Effector memory CD8-positive, alpha-beta T cell (primary cell): Measurements from ENCODE around the gene SELENOF.

Experiments used
- ATAC-seq: fragments of 150-1000 bp; cut with Tn5 transposase; replicated peaks from 2 replicates; pipeline ENCODE4 v1.10.0; 2021; ENCODE audit warnings: mild to moderate bottlenecking, moderate library complexity
- DNase-seq, 3 experiments: peaks; one replicate each; pipeline ENCODE4 v3.0.0; 2021
- H3K27ac Mint-ChIP-seq, 2 donors: one replicate each; pipeline ENCODE4 v1.8.0; 2022; ENCODE audit warnings: mild to moderate bottlenecking in 2 of 2, mixed read lengths in 2 of 2, moderate library complexity in 2 of 2
- H3K27me3 Mint-ChIP-seq, 2 donors: one replicate each; pipeline ENCODE4 v1.8.0; 2022; ENCODE audit warnings: mixed read lengths in 2 of 2
- H3K36me3 Mint-ChIP-seq: one replicate; pipeline ENCODE4 v1.8.0; 2022; ENCODE audit warnings: mild to moderate bottlenecking, moderate library complexity, mixed read lengths; ENCODE audit not compliant: insufficient read depth
- H3K4me1 Mint-ChIP-seq, 2 donors: one replicate each; pipeline ENCODE4 v1.8.0; 2022; ENCODE audit warnings: low read depth in 2 of 2, mixed read lengths in 2 of 2
- H3K4me3 Mint-ChIP-seq, 2 donors: one replicate each; pipeline ENCODE4 v1.8.0; 2022; ENCODE audit warnings: mild to moderate bottlenecking in 2 of 2, mixed read lengths in 2 of 2, moderate library complexity in 2 of 2
- H3K9me3 Mint-ChIP-seq, 2 donors: one replicate each; pipeline ENCODE4 v1.8.0; 2022; ENCODE audit warnings: mixed read lengths in 2 of 2
- total RNA-seq, 9 experiments: gene quantifications; one replicate each; lab custom pipeline; 2026; lab: John Stamatoyannopoulos, UW

The SELENOF gene
- 57.1 to 183 (median 121) reads per million in 9 experiments for total RNA-seq

DNA sequence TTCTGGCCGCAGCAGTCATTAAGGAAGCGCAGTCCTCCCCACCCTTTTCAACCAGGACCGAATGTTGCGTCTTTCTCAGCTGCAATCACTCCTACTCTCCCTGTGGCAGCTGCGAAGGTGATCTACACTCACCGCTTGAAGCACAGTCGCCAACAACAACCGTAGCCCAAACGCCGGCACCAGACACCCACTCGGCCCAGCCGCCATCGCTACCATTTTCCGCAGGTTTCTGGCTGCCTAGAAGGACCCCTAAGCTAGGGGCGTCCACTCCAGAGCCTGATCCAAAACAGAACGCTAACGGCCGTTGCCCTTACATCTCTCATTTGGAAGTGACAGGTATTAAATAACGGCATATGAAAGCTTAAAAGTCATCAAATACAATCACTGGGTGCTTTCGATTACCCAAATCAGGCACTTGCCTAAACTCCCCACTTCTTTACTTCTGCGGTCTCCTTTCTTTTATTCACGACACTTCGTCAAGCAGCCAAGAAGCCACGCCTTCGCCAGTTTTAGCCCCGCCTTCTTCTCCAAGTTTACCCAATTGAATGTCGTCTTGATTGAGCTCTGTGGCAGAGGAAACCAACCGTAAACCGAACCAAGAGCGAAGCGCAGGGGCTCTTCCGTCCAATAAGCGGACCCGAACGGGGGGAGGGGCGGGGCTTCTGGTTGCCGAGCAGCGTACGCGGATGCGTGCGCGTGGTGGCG lies at the start of gene SELENOF:
TSS of gene SELENOF (minus strand) at position 231 of the 705 bp plus-strand sequence. CDS start at position 216, 15 bp downstream.
- H3K27ac Mint-ChIP-seq: no peak within 1 kb of the TSS
- peak; percentile 99 to 100 (median 100) for DNase-seq
- ATAC-seq: peak; percentile 83
- H3K4me1 Mint-ChIP-seq: peaks cover 36 to 44% of the 10 kb centered on the region in 2 donors
- peaks cover 14% of the 10 kb centered on the region for H3K36me3 Mint-ChIP-seq
- H3K27me3 Mint-ChIP-seq: no peaks in the 10 kb centered on the region
- no peaks in the 10 kb centered on the region for H3K9me3 Mint-ChIP-seq
- no peak within 1 kb of the TSS for H3K4me3 Mint-ChIP-seq

- no peak overlapping the region for H3K27ac Mint-ChIP-seq
- DNase-seq (no peak), ATAC-seq (no peak)
- H3K36me3 Mint-ChIP-seq: no peaks in the 10 kb centered on the region
- no peaks in the 10 kb centered on the region for H3K9me3 Mint-ChIP-seq
- no peaks in the 10 kb centered on the region for H3K27me3 Mint-ChIP-seq
- H3K4me1 Mint-ChIP-seq: no peaks in the 10 kb centered on the region
- no peak overlapping the region for H3K4me3 Mint-ChIP-seq
Observed at GRCh38 chr1:86960548-86960947, 46.6 kb upstream of the SELENOF start.

DNA sequence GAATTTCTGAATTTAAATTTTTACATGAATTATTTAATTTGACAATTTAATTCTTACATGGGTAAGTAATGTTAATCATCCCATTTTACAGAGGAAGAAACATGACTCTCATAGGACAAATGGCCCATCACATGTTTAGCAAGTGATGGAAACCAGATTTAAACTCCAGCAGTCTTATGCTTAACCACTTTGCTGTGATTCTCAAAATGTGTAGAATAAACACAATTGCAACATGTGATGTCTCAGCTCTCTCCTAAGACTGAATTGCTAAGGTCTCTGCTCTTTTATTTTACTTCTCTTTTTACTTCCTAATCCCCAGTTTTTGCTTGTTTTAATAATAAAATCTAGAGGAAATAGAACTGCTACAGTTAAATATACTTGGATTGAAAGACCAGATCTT lies 43.3 kb upstream of the SELENOF start:
- Mint-ChIP-seq H3K4me3 (no peak overlapping the region), H3K36me3 (no peaks in the 10 kb centered on the region), H3K4me1 (peaks cover 0 to 2% of the 10 kb centered on the region in 2 donors), H3K27ac (no peak overlapping the region), H3K9me3 (no peaks in the 10 kb centered on the region), H3K27me3 (no peaks in the 10 kb centered on the region)
- no peak for DNase-seq
- no peak for ATAC-seq

DNA sequence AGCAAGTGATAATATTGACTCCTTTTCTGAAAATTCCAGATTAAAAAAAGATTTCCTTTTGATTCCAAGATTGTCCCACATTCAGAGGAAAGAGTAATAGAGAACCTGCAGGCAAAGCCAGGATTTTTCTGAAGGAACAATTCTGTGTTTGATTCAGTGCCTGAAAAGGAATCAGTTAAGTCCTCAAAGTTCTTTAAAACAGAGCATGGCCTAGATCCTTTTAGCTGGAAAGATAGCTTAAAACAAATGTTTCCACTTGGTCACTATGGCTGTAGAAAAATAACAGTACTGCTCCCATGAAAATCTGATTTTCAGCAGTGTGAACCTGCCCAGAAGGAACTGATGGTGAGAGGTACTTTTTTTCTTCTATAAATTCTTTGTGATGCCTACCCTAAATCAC lies 42.3 kb upstream of the SELENOF start:
- H3K27me3 Mint-ChIP-seq: no peaks in the 10 kb centered on the region

DNA sequence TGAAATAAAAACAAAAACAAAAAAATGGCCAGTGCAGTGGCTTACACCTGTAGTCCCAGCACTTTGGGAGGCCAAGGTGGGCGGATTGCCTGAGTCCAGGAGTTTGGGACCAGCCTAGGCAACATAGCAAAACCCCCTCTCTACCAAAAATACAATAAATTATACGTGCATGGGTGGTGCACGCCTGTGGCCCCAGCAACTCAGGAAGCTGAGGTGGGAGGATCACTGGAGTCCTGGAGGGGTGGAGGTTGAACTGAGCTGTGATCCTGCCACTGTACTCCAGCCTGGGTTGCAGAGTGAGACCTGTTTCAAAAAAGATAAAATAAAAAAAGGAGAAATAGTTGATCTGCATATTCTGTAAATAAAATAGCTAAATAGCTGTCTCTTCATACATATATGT lies 41.8 kb upstream of the SELENOF start:
- H3K36me3 Mint-ChIP-seq: no peaks in the 10 kb centered on the region
- H3K4me1 Mint-ChIP-seq: peaks cover 0 to 2% of the 10 kb centered on the region in 2 donors
- no peak overlapping the region for H3K27ac Mint-ChIP-seq
- H3K27me3 Mint-ChIP-seq: no peaks in the 10 kb centered on the region
- no peak overlapping the region for H3K4me3 Mint-ChIP-seq
- DNase-seq (no peak), ATAC-seq (no peak)
- H3K9me3 Mint-ChIP-seq: no peaks in the 10 kb centered on the region

More for the DNA sequence above, 42.3 kb upstream of the SELENOF start:
- Mint-ChIP-seq H3K4me3 (no peak overlapping the region), H3K9me3 (no peaks in the 10 kb centered on the region), H3K36me3 (no peaks in the 10 kb centered on the region), H3K27ac (no peak overlapping the region), H3K4me1 (peaks cover 0 to 2% of the 10 kb centered on the region in 2 donors)
- DNase-seq (no peak), ATAC-seq (no peak)

DNA sequence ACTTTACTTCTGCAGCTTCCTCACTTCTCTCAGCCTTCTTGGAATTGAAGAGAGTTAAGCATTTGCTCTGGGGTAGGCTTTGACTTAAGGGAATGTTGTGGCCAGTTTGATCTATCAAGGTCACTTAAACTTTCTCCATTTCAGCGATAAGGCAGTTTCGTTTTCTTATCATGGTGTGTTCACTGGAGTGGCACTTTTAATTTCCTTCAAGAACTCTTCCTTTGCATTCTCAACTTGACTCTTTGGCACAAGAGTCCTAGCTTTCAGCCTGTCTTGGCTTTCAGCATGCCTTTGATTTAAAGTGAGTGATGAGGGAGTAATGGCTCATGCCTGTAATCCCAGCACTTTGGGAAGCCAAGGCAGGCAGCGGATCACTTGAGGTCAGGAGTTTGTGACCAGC lies 39.2 kb upstream of the SELENOF start:
- Mint-ChIP-seq H3K27ac (no peak overlapping the region), H3K27me3 (no peaks in the 10 kb centered on the region), H3K4me3 (no peak overlapping the region), H3K36me3 (no peaks in the 10 kb centered on the region), H3K9me3 (no peaks in the 10 kb centered on the region), H3K4me1 (peaks cover 0 to 4% of the 10 kb centered on the region in 2 donors)
- ATAC-seq (no peak), DNase-seq (no peak)

- Mint-ChIP-seq H3K9me3 (no peaks in the 10 kb centered on the region), H3K27me3 (no peaks in the 10 kb centered on the region), H3K36me3 (no peaks in the 10 kb centered on the region), H3K4me1 (peaks cover 2 to 4% of the 10 kb centered on the region in 2 donors), H3K27ac (no peak overlapping the region), H3K4me3 (no peak overlapping the region)
- DNase-seq: no peak
- ATAC-seq: no peak
Observed at GRCh38 chr1:86951430-86951829, 37.5 kb upstream of the SELENOF start.

DNA sequence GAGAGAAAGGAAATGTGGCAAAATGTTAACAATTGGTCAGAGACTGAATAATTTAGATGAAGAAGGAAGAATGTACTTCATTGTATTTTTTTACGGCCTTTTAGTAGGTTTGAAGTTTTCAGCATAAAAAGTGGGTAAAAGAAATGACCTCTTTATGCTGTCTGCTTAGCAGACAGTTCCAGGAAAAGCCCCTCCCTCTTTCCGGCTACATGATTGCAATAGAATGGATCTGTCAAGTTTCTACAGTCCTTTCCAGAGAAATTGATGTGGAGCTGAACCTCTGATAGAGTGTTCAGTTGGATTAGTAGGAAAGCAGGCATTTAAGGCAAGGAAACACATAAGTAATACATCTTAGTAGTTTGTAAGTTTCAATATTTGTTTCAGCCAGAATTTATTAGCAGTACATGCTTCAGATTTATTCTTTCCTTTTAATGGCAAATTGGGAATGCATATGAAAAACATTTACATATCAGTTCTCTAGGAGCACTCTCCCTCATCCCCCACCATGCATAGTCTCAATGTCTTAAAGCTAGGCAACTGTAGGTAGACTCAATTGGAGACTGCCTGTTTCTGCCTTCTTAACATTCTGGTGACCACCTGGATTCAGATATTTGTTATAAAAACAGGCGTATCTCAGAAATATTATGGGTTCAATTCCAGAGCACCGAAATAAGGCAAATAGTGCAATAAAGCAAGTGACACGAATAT lies 36.9 kb upstream of the SELENOF start:
- DNase-seq: no peak
- Mint-ChIP-seq H3K36me3 (no peaks in the 10 kb centered on the region), H3K4me1 (peaks cover 3 to 4% of the 10 kb centered on the region in 2 donors), H3K9me3 (no peaks in the 10 kb centered on the region), H3K4me3 (no peak overlapping the region), H3K27me3 (no peaks in the 10 kb centered on the region), H3K27ac (no peak overlapping the region)
- no peak for ATAC-seq

DNA sequence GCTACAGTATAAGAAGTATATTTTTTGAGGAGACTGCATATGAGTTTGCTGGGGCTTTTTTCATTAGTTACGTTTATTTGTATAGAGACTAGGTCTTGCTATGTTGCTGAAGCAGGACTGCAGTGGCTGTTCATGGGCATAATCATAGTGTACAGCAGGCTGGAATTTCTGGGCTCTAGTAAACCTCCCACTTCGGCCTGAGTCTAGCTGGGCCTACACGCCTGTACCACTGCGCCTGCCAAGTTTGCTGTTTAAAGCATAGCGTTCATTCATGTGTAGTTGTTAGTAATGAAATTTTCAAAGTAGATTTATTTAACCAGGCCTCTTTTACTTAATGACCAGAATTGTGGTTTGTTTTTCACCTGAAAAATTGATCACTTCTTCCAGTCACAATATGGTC lies 34.3 kb upstream of the SELENOF start:
- no peak overlapping the region for H3K27ac Mint-ChIP-seq
- ATAC-seq: no peak
- H3K9me3 Mint-ChIP-seq: no peaks in the 10 kb centered on the region

DNA sequence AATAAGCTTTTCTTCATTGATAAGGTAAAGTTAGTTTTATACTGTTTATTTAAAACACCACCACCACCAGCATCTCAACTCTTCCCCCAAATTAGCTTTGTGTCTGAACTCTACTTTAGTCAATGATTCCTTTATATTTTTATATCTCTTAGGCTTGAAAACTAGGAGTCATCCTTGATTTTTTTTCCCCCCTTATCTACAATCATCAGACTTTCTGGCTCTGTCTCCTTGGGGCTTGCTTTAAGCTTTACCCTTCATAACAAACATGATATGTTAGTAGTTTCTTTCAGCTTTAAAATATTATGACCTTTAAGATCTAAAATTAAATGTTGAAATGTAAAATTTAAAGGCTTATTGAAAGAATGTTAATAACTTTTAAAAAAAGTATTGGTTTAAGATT lies 28.8 kb upstream of the SELENOF start:
- H3K36me3 Mint-ChIP-seq: no peaks in the 10 kb centered on the region
- H3K4me1 Mint-ChIP-seq: peaks cover 4 to 9% of the 10 kb centered on the region in 2 donors
- no peak overlapping the region for H3K27ac Mint-ChIP-seq
- no peak for ATAC-seq
- H3K27me3 Mint-ChIP-seq: no peaks in the 10 kb centered on the region
- H3K9me3 Mint-ChIP-seq: no peaks in the 10 kb centered on the region
- H3K4me3 Mint-ChIP-seq: no peak overlapping the region
- DNase-seq: no peak

More for the DNA sequence above, 34.3 kb upstream of the SELENOF start:
- Mint-ChIP-seq H3K4me3 (no peak overlapping the region), H3K36me3 (no peaks in the 10 kb centered on the region), H3K27me3 (no peaks in the 10 kb centered on the region), H3K4me1 (peaks cover 2 to 3% of the 10 kb centered on the region in 2 donors)
- no peak for DNase-seq

DNA sequence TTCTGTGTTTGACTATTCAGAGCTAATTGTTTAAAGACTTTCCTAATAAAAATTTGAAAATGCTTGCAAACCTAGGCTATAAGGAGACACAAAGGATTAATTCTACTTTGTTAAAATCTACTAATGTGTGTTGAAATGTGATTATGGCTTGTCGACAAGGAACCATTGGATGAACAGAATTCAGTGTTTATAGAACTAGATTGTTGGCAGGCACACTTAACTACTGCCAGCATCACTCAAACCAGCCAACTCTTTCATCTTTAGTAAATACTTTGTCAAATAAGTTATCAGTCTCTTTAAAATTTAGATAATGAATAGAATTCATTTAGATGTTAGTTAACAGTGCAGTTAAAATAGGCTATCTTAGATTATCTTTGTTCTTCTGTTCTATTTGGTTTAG lies 28.1 kb upstream of the SELENOF start:
- H3K4me1 Mint-ChIP-seq: peaks cover 4 to 9% of the 10 kb centered on the region in 2 donors
- DNase-seq (no peak), ATAC-seq (no peak)
- no peak overlapping the region for H3K27ac Mint-ChIP-seq
- H3K27me3 Mint-ChIP-seq: no peaks in the 10 kb centered on the region
- H3K9me3 Mint-ChIP-seq: no peaks in the 10 kb centered on the region
- H3K4me3 Mint-ChIP-seq: no peak overlapping the region
- no peaks in the 10 kb centered on the region for H3K36me3 Mint-ChIP-seq

- Mint-ChIP-seq H3K27me3 (no peaks in the 10 kb centered on the region), H3K9me3 (no peaks in the 10 kb centered on the region), H3K27ac (no peak overlapping the region), H3K36me3 (no peaks in the 10 kb centered on the region), H3K4me3 (no peak overlapping the region), H3K4me1 (peaks cover 4 to 6% of the 10 kb centered on the region in 2 donors)
- ATAC-seq (no peak), DNase-seq (no peak)
Observed at GRCh38 chr1:86940599-86940998, 26.7 kb upstream of the SELENOF start.

- peaks cover 4 to 6% of the 10 kb centered on the region in 2 donors for H3K4me1 Mint-ChIP-seq
- H3K4me3 Mint-ChIP-seq: no peak overlapping the region
- H3K9me3 Mint-ChIP-seq: no peaks in the 10 kb centered on the region
- DNase-seq (no peak), ATAC-seq (no peak)
- no peaks in the 10 kb centered on the region for H3K27me3 Mint-ChIP-seq
- H3K36me3 Mint-ChIP-seq: no peaks in the 10 kb centered on the region
- no peak overlapping the region for H3K27ac Mint-ChIP-seq
Observed at GRCh38 chr1:86939406-86939805, 25.5 kb upstream of the SELENOF start.

DNA sequence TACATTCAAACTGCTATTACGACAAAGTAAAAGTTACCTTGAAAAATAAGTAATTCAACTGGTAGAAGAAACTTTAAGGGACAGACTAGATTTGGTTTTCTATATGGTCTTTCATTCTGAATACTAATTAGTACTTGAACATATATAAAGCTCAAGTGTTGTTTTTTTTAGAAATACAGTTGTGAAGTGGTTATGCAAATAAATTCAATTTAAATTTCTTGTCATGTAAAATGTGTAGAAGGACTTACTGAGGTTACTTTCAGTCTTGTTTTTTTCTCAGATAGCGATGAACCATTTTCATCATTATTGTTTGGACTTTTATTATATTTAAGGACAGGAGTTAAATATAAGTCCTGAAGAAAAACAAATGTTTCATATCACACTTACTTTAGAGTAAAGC lies 24.9 kb upstream of the SELENOF start:
- ATAC-seq: no peak
- H3K4me3 Mint-ChIP-seq: no peak overlapping the region
- no peaks in the 10 kb centered on the region for H3K27me3 Mint-ChIP-seq
- H3K9me3 Mint-ChIP-seq: no peaks in the 10 kb centered on the region
- no peak for DNase-seq
- no peak overlapping the region for H3K27ac Mint-ChIP-seq
- H3K36me3 Mint-ChIP-seq: no peaks in the 10 kb centered on the region
- H3K4me1 Mint-ChIP-seq: peaks cover 5 to 6% of the 10 kb centered on the region in 2 donors
